ENCODE results near the gene MTA2. TPM values are rescaled to one million over a fixed set of nuclear protein-coding genes. Genes with fewer than 3 reads are reported as not detected.
"Not testable (repeated sequence)": the region's sequence is repeated elsewhere in the genome, so short reads cannot be mapped to it uniquely, and the experiment has no call there.

Gene MTA2
- total RNA-seq, 2 donors from 2014 or later = 96.5 to 110 TPM

- Histone ChIP-seq H3K4me1 (replicated peaks) (peaks cover 6% of the 10 kb centered on the region), H3K9me3 (no peaks in the 10 kb centered on the region), H3K36me3 (peaks cover under 1 to 8% of the 10 kb centered on the region in 2 donors), H3K27me3 (replicated peaks; ENCODE audit: insufficient read depth) (no peaks in the 10 kb centered on the region), H3K4me3 (peak overlapping the region; percentile 64), H3K27ac (peak overlapping the region; percentile 77 to 88)
- 21% methylated on average over 8 of the region's 8 CpGs for WGBS
- DNase-seq (ENCODE audit: low spot score) = no peak
- intact Hi-C loops (cut with DNase I) = no loop called here
- TF ChIP-seq CTCF (IDR thresholded peaks at IDR 0.05) (no peak), POLR2A (IDR thresholded peaks at IDR 0.05) (no peak)
Observed at GRCh38 chr11:62621027-62621566, 19.4 kb upstream of the MTA2 start.

- intact Hi-C loops (cut with DNase I); H3K27me3 ChIP-seq (replicated peaks; ENCODE audit: insufficient read depth); H3K27ac ChIP-seq; H3K4me3 ChIP-seq; H3K36me3 ChIP-seq; H3K4me1 ChIP-seq (replicated peaks); H3K9me3 ChIP-seq; DNase-seq (ENCODE audit: low spot score): not testable (repeated sequence)
- 84% methylated on average over 8 of the region's 14 CpGs for WGBS
Observed at GRCh38 chr11:62616957-62617356, 15.3 kb upstream of the MTA2 start.

GRCh38 chr11:62615521-62615920 is 13.9 kb upstream of the MTA2 start:
- Histone ChIP-seq H3K4me3 (no peak overlapping the region), H3K27ac (no peak overlapping the region), H3K4me1 (replicated peaks) (peaks cover 4% of the 10 kb centered on the region), H3K36me3 (no peaks in the 10 kb centered on the region), H3K9me3 (no peaks in the 10 kb centered on the region), H3K27me3 (replicated peaks; ENCODE audit: insufficient read depth) (no peaks in the 10 kb centered on the region)
- intact Hi-C loops (cut with DNase I) = no loop called here
- no peak for TF ChIP-seq POLR2AphosphoS5 (IDR thresholded peaks at IDR 0.05)
- TF ChIP-seq POLR2A (IDR thresholded peaks at IDR 0.05) = no peak
- TF ChIP-seq CTCF (IDR thresholded peaks at IDR 0.05) = no peak
- WGBS = 96% methylated on average over 7 of the region's 7 CpGs
- no peak for DNase-seq (ENCODE audit: low spot score)

- peak overlapping the region in 1 of 2 donors; percentile 97 for H3K27ac ChIP-seq
- TF ChIP-seq POLR2AphosphoS5 (IDR thresholded peaks at IDR 0.05) (no peak), CTCF (IDR thresholded peaks at IDR 0.05) (no peak), POLR2A (IDR thresholded peaks at IDR 0.05) (no peak)
Observed at GRCh38 chr11:62614275-62614674, 12.6 kb upstream of the MTA2 start.

GRCh38 chr11:62613291-62613778 is 11.7 kb upstream of the MTA2 start:
- Histone ChIP-seq H3K27ac (peak overlapping the region; percentile 97 to 98), H3K36me3 (no peaks in the 10 kb centered on the region), H3K4me1 (replicated peaks) (peaks cover 3% of the 10 kb centered on the region), H3K27me3 (replicated peaks; ENCODE audit: insufficient read depth) (no peaks in the 10 kb centered on the region), H3K4me3 (peak overlapping the region in 1 of 2 donors; percentile 75), H3K9me3 (no peaks in the 10 kb centered on the region)
- TF ChIP-seq POLR2A (IDR thresholded peaks at IDR 0.05) (no peak), CTCF (IDR thresholded peaks at IDR 0.05) (no peak), POLR2AphosphoS5 (IDR thresholded peaks at IDR 0.05) (no peak)
- no peak for DNase-seq (ENCODE audit: low spot score)
- intact Hi-C loops (cut with DNase I) = loop anchor here (5.0 kb wide), 1 partner anchor 66 kb away; the partner anchor contains the start of gene AHNAK
- 46% methylated on average over 7 of the region's 15 CpGs for WGBS

More at GRCh38 chr11:62614275-62614674, 12.6 kb upstream of the MTA2 start:
- intact Hi-C loops (cut with DNase I) = loop anchor here (5.0 kb wide), 1 partner anchor 67 kb away; the partner anchor contains the start of gene AHNAK
- WGBS = 71% methylated on average over 8 of the region's 8 CpGs
- no peaks in the 10 kb centered on the region for H3K36me3 ChIP-seq
- no peak overlapping the region for H3K4me3 ChIP-seq
- no peak for DNase-seq (ENCODE audit: low spot score)
- no peaks in the 10 kb centered on the region for H3K27me3 ChIP-seq (replicated peaks; ENCODE audit: insufficient read depth)
- no peaks in the 10 kb centered on the region for H3K9me3 ChIP-seq
- H3K4me1 ChIP-seq (replicated peaks) = peaks cover 3% of the 10 kb centered on the region
